KOPT-K1 (cell line): ENCODE measurements around the gene NPHP4.
A peak's percentile ranks its signal among the peaks of the same experiment; 100 is the strongest.

Experiments
- H3K27ac ChIP-seq: fragments of 200-600 bp; sonication (generic); 2 replicates; pipeline ENCODE4 v1.5.1; 2016; ENCODE audit warnings: antibody characterized with exemption, mild to moderate bottlenecking, low read depth, low read length; ENCODE audit not compliant: poor library complexity, severe bottlenecking
- H3K36me3 ChIP-seq: fragments of 200-600 bp; sonication (generic); 2 replicates; pipeline ENCODE4 v1.5.1; 2017; ENCODE audit warnings: antibody characterized with exemption, mild to moderate bottlenecking, low read length, moderate library complexity; ENCODE audit not compliant: insufficient read depth
- H3K9me3 ChIP-seq: fragments of 200-600 bp; sonication (generic); 2 replicates; pipeline ENCODE4 v1.5.1; 2017; ENCODE audit warnings: antibody characterized with exemption, low read length, mild to moderate bottlenecking; ENCODE audit not compliant: insufficient read depth, poor library complexity, severe bottlenecking

NPHP4 gene

GRCh38 chr1:6000444-6001288 lies 8.4 kb upstream of the NPHP4 start:
- Histone ChIP-seq H3K36me3 (no peaks in the 10 kb centered on the region), H3K27ac (no peak overlapping the region), H3K9me3 (no peaks in the 10 kb centered on the region)

GRCh38 chr1:5999711-6000443 lies 7.7 kb upstream of the NPHP4 start:
- H3K27ac ChIP-seq, result no peak overlapping the region
- H3K36me3 ChIP-seq, result no peaks in the 10 kb centered on the region
- no peaks in the 10 kb centered on the region for H3K9me3 ChIP-seq

GRCh38 chr1:5998906-5999301 lies 6.7 kb upstream of the NPHP4 start:
- Histone ChIP-seq H3K27ac (no peak overlapping the region), H3K36me3 (no peaks in the 10 kb centered on the region), H3K9me3 (no peaks in the 10 kb centered on the region)

GRCh38 chr1:5998051-5998905 lies 6.1 kb upstream of the NPHP4 start:
- no peaks in the 10 kb centered on the region for H3K36me3 ChIP-seq
- no peak overlapping the region for H3K27ac ChIP-seq
- H3K9me3 ChIP-seq, result no peaks in the 10 kb centered on the region

GRCh38 chr1:5997316-5997715 lies 5.1 kb upstream of the NPHP4 start:
- H3K9me3 ChIP-seq, result no peaks in the 10 kb centered on the region
- H3K27ac ChIP-seq, result no peak overlapping the region
- H3K36me3 ChIP-seq, result no peaks in the 10 kb centered on the region

- Histone ChIP-seq H3K9me3 (no peaks in the 10 kb centered on the region), H3K27ac (no peak overlapping the region), H3K36me3 (no peaks in the 10 kb centered on the region)
Observed at GRCh38 chr1:5996641-5997270, 4.5 kb upstream of the NPHP4 start.

GRCh38 chr1:5995871-5996630 lies 3.8 kb upstream of the NPHP4 start:
- H3K27ac ChIP-seq, result no peak overlapping the region
- no peaks in the 10 kb centered on the region for H3K36me3 ChIP-seq
- H3K9me3 ChIP-seq, result no peaks in the 10 kb centered on the region

GRCh38 chr1:5994713-5995621 lies 2.7 kb upstream of the NPHP4 start:
- peak overlapping the region; percentile 57 for H3K27ac ChIP-seq
- no peaks in the 10 kb centered on the region for H3K36me3 ChIP-seq
- no peaks in the 10 kb centered on the region for H3K9me3 ChIP-seq

- peak overlapping the region; percentile 57 for H3K27ac ChIP-seq
- H3K36me3 ChIP-seq, result no peaks in the 10 kb centered on the region
- H3K9me3 ChIP-seq, result no peaks in the 10 kb centered on the region
Observed at GRCh38 chr1:5993556-5994491, 1.6 kb upstream of the NPHP4 start.

GRCh38 chr1:5992814-5993555 lies 760 bp upstream of the NPHP4 start:
- no peaks in the 10 kb centered on the region for H3K36me3 ChIP-seq
- H3K9me3 ChIP-seq, result no peaks in the 10 kb centered on the region
- H3K27ac ChIP-seq, result peak overlapping the region; percentile 57

- peak overlapping the region; percentile 64 for H3K27ac ChIP-seq
- H3K36me3 ChIP-seq, result no peaks in the 10 kb centered on the region
- no peaks in the 10 kb centered on the region for H3K9me3 ChIP-seq
Observed at GRCh38 chr1:5991381-5992025, 722 bp downstream of the NPHP4 start.

GRCh38 chr1:5990913-5991312 lies 1.3 kb downstream of the NPHP4 start:
- H3K36me3 ChIP-seq, result peaks cover 3% of the 10 kb centered on the region; the same call in 1 of the 2 replicates
- no peaks in the 10 kb centered on the region for H3K9me3 ChIP-seq
- H3K27ac ChIP-seq, result peak overlapping the region; percentile 64
